ENCODE results near the gene CDK19. TPM values are rescaled to one million over a fixed set of nuclear protein-coding genes. Genes with fewer than 3 reads are reported as not detected.

Gene CDK19
- total and polyA plus RNA-seq, 10 of the 15 experiments (the other 5 are each of a cell fraction or from before 2014, with no cell fraction given): 4.6 to 21.4 (median 12.4) TPM

GRCh38 chr6:110841266-110841665 is 26.0 kb upstream of the CDK19 start:
- no peaks in the 10 kb centered on the region for H3K27me3 ChIP-seq (replicated peaks in 1 of 2; ENCODE audit: control insufficient read depth in 2 of 2, insufficient read depth in 2 of 2, low read length in 1 of 2)
- ChIA-PET SMC1A (ENCODE audit: uncharacterized antibody, unreplicated experiment) (no interaction called here), CTCF (interaction anchor here (0.6 kb wide), 1 partner anchor 208 kb away, joined by 3 read pairs; no protein-coding TSS in a partner anchor), RAD21 (ENCODE audit: unreplicated experiment) (no interaction called here), POLR2A (no interaction called here)
- H2AFZ ChIP-seq (ENCODE audit: control insufficient read depth, low read depth, low read length): no peak overlapping the region
- no peaks in the 10 kb centered on the region for H3K79me2 ChIP-seq (ENCODE audit: control insufficient read depth, insufficient read depth, low read length)
- H3K4me2 ChIP-seq (ENCODE audit: control insufficient read depth, insufficient read depth): no peak overlapping the region
- WGBS (ENCODE audit: insufficient coverage, insufficient replicate concordance, low lambda C conversion rate, missing lambda C conversion rate): 80% methylated on average over 6 of the region's 6 CpGs
- BruUV-seq (replicated peaks): no TSS peak
- H3K4me3 ChIP-seq: no peak overlapping the region
- intact Hi-C loops (cut with micrococcal nuclease; ENCODE audit: unreplicated experiment): no loop called here
- no peaks in the 10 kb centered on the region for H3K36me3 ChIP-seq (ENCODE audit: control insufficient read depth in 2 of 2, insufficient read depth in 2 of 2, low read length in 1 of 2)
- no peaks in the 10 kb centered on the region for H4K20me1 ChIP-seq (ENCODE audit: control insufficient read depth, insufficient read depth)
- ATAC-seq (no peak), DNase-seq (ENCODE audit: low read depth, low spot score) (no peak), FAIRE-seq (no peak)
- H3K27ac ChIP-seq (ENCODE audit: control insufficient read depth, insufficient read depth): no peak overlapping the region
- no peaks in the 10 kb centered on the region for H3K9me3 ChIP-seq (replicated peaks; ENCODE audit: control insufficient read depth, insufficient read depth, low read length)
- H3K9ac ChIP-seq (ENCODE audit: control insufficient read depth, insufficient read depth, low read length): no peak overlapping the region
- in situ Hi-C loops (cut with MboI): no loop called here
- no peaks in the 10 kb centered on the region for H3K4me1 ChIP-seq (ENCODE audit: control insufficient read depth, insufficient read depth, low read length)
- TF ChIP-seq SKIL (IDR thresholded peaks at IDR 0.05; ENCODE audit: low read depth, poor library complexity, severe bottlenecking) (no peak), ASH2L (IDR thresholded peaks at IDR 0.05; ENCODE audit: borderline replicate concordance, low read depth) (no peak), JUNB (IDR thresholded peaks at IDR 0.05) (no peak), CUX1 (IDR thresholded peaks at IDR 0.05; ENCODE audit: insufficient replicate concordance, low read depth, low read length) (no peak), CEBPZ (IDR thresholded peaks at IDR 0.05; ENCODE audit: low read depth, low read length) (no peak), BCL3 (IDR thresholded peaks at IDR 0.05; ENCODE audit: borderline replicate concordance, insufficient read depth, low read depth, low read length, poor library complexity, severe bottlenecking) (no peak), ZNF384 (IDR thresholded peaks at IDR 0.05; ENCODE audit: borderline replicate concordance, low read depth, low read length) (no peak), IRF4 (IDR thresholded peaks at IDR 0.05; ENCODE audit: low read depth, low read length) (no peak), FOS (IDR thresholded peaks at IDR 0.05; ENCODE audit: borderline replicate concordance, extremely low read depth, insufficient read length) (no peak), SIN3A (IDR thresholded peaks at IDR 0.05; ENCODE audit: low read depth, low read length) (no peak)

All from GM12878 (cell line).